Neural cell (in vitro differentiated cells): ENCODE measurements around the gene DYNLT5.

Experiments used
- EP300 ChIP-seq: fragments of 450-650 bp; conservative IDR thresholded peaks from 2 replicates; pipeline ENCODE4 v1.6.1; 2014; ENCODE audit warnings: antibody characterized with exemption, mild to moderate bottlenecking, moderate library complexity; ENCODE audit not compliant: poor library complexity, severe bottlenecking
- POLR2AphosphoS5 ChIP-seq: IDR thresholded peaks from 2 replicates; pipeline ENCODE4 v1.6.1; 2012
- RAD21 ChIP-seq: fragments of 450-650 bp; conservative IDR thresholded peaks from 2 replicates; pipeline ENCODE4 v1.6.1; 2014; ENCODE audit warnings: antibody characterized with exemption, mild to moderate bottlenecking, moderate library complexity
- TAF1 ChIP-seq: IDR thresholded peaks from 2 replicates; pipeline ENCODE4 v1.6.1; 2012; ENCODE audit warnings: low read depth
- TF ChIP-seq, protein P1 (sequence below): fragments of 450-650 bp; IDR thresholded peaks from 2 replicates; pipeline ENCODE4 v1.5.1; 2014; ENCODE audit warnings: antibody characterized with exemption, mild to moderate bottlenecking, moderate library complexity; ENCODE audit not compliant: poor library complexity, severe bottlenecking
- TF ChIP-seq, protein P2 (sequence below): IDR thresholded peaks from 2 replicates; pipeline ENCODE4 v1.6.1; 2012; ENCODE audit warnings: borderline replicate concordance

DNA sequence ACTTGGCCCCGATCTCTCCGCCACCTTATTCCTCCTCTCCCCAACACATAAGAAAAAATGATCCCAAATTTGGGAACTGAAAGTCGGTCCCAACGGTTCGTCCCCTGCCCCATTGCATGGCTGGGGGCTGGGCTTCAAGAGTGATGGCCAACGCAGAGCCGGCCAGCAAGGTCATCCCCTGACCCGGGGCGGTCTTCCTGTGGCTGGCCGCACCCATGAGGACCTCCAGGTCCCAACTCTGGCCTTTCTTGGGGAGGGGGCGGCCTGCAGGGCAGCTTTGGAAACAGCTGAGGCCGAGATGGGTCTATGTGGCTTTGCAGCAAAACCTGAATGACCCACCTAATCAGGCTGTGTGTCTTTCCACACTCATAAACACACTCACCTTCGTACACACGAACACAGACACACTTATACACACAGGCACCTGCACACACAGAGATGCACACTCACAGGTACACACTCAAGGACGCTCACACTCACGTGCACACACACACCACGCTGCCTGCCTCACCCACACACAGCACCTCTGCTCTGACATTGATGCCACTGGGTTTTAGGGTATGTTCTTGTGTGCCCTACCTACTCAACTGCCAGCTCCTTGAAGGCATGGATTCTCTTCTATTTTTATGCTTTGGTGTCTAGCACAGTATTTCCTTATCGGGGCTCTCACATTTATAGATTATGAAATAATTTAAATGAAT, 562 bp downstream of the DYNLT5 start:
- TF ChIP-seq EP300 (no peak), POLR2AphosphoS5 (no peak), TAF1 (no peak), RAD21 (no peak)
- TF ChIP-seq, protein P1, sequence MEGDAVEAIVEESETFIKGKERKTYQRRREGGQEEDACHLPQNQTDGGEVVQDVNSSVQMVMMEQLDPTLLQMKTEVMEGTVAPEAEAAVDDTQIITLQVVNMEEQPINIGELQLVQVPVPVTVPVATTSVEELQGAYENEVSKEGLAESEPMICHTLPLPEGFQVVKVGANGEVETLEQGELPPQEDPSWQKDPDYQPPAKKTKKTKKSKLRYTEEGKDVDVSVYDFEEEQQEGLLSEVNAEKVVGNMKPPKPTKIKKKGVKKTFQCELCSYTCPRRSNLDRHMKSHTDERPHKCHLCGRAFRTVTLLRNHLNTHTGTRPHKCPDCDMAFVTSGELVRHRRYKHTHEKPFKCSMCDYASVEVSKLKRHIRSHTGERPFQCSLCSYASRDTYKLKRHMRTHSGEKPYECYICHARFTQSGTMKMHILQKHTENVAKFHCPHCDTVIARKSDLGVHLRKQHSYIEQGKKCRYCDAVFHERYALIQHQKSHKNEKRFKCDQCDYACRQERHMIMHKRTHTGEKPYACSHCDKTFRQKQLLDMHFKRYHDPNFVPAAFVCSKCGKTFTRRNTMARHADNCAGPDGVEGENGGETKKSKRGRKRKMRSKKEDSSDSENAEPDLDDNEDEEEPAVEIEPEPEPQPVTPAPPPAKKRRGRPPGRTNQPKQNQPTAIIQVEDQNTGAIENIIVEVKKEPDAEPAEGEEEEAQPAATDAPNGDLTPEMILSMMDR = no peak
- TF ChIP-seq, protein P2, sequence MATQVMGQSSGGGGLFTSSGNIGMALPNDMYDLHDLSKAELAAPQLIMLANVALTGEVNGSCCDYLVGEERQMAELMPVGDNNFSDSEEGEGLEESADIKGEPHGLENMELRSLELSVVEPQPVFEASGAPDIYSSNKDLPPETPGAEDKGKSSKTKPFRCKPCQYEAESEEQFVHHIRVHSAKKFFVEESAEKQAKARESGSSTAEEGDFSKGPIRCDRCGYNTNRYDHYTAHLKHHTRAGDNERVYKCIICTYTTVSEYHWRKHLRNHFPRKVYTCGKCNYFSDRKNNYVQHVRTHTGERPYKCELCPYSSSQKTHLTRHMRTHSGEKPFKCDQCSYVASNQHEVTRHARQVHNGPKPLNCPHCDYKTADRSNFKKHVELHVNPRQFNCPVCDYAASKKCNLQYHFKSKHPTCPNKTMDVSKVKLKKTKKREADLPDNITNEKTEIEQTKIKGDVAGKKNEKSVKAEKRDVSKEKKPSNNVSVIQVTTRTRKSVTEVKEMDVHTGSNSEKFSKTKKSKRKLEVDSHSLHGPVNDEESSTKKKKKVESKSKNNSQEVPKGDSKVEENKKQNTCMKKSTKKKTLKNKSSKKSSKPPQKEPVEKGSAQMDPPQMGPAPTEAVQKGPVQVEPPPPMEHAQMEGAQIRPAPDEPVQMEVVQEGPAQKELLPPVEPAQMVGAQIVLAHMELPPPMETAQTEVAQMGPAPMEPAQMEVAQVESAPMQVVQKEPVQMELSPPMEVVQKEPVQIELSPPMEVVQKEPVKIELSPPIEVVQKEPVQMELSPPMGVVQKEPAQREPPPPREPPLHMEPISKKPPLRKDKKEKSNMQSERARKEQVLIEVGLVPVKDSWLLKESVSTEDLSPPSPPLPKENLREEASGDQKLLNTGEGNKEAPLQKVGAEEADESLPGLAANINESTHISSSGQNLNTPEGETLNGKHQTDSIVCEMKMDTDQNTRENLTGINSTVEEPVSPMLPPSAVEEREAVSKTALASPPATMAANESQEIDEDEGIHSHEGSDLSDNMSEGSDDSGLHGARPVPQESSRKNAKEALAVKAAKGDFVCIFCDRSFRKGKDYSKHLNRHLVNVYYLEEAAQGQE = no peak
